GM12875 (cell line): ENCODE data around the gene HOXB6.

Source experiments
- H3K4me3 ChIP-seq: one replicate; pipeline ENCODE4 v1.5.1; 2011; ENCODE audit warnings: low read depth, low read length, control low read depth
- CTCF ChIP-seq: IDR thresholded peaks from 2 replicates; pipeline ENCODE4 v1.5.1; 2011; ENCODE audit warnings: low read depth, mild to moderate bottlenecking, control low read depth, inconsistent platforms, low read length, moderate library complexity, borderline replicate concordance; ENCODE audit not compliant: insufficient read depth

HOXB6 gene

DNA sequence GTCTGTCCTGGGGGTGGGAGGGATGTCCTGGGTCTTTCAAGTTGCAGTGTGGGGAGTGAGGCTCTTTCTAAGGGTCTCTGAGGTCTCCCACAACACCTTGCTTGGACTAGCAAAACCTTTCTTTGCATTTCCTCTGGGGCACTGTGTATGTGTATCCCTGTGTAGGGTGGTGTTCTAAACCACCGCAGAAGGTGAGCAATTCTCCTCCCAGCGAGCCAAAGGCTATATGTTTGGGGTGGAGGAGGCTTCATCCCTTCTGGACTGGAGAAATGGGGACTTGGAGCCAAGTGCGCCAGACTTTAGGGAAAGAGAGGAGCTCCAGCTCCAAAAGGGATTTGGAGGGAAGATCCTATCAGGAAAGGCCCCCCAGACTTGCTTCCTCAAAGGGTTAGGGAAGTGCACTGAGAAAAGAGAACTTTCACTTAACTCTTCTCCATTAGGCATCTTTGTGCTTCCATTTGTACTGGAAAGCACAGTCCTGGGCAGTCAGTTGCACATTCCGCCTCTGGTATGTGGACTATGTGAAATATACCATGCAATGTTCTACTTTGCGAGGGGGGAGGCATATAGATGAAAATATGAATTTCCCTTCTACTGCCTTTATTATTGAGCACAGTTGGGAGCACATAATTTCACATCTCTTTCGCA lies 40.2 kb upstream of the HOXB6 start:
- H3K4me3 ChIP-seq, result no peak overlapping the region

DNA sequence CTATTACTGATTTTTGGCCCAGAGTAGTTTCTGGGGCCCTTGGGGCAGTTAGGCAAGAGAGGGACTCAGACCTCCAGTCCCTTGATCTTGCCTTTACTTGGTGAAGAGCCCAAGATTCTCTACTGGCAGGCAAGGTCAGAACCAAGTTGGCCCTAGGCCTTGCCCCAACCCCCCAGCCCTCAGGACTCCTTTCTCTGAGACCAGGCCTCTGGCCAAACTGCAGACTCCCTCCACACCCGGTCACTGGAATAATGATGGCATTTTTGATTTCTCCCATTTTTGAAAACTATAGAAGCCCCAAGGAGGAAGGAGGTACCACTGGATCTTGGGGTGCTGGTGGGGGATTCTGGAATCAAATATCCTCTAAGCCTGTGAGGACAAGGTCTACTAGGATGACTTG lies 39.4 kb upstream of the HOXB6 start:
- no peak for TF ChIP-seq CTCF

More for the DNA sequence above, 40.2 kb upstream of the HOXB6 start:
- no peak for TF ChIP-seq CTCF

DNA sequence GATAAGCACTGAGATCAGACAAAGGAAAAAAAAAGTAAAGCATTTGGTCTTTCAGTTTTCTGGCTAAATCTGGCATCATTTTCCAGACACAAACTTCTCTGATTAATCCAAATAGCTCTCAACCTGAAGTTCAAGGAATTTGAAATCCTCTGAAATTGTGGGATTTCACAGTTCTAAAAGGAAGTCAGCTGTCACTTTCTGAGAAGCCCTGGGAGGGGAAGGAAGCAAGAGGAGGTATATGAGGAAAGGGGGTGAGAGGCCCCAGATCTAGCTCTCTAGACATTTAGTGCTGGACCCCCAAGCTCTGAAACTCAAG lies 38.9 kb upstream of the HOXB6 start:
- TF ChIP-seq CTCF, result no peak
- no peak overlapping the region for H3K4me3 ChIP-seq

More for the DNA sequence above, 39.4 kb upstream of the HOXB6 start:
- no peak overlapping the region for H3K4me3 ChIP-seq

GRCh38 chr17:48642843-48643696 lies 38.3 kb upstream of the HOXB6 start:
- no peak overlapping the region for H3K4me3 ChIP-seq
- TF ChIP-seq CTCF, result no peak

- H3K4me3 ChIP-seq, result no peak overlapping the region
- TF ChIP-seq CTCF, result no peak
Measured at GRCh38 chr17:48642059-48642842, 37.5 kb upstream of the HOXB6 start.

- no peak overlapping the region for H3K4me3 ChIP-seq
- no peak for TF ChIP-seq CTCF
Measured at GRCh38 chr17:48641541-48642058, 36.8 kb upstream of the HOXB6 start.
